Caco-2 (cell line): ENCODE data around the gene OLFM2. TPM values are rescaled to one million over a fixed set of nuclear protein-coding genes. Genes with fewer than 3 reads are reported as not detected.

ENCODE experiments used
- BruUV-seq: library from RNA; stranded (reverse); fragments of 400-500 nt; replicated peaks from 2 replicates; lab custom pipeline; 2021; lab: Mats Ljungman, UMichigan
- CTCF ChIA-PET: fragments of 300-600 bp; sonication (Branson Sonifier 250); formaldehyde crosslinking; loops from one replicate; lab custom pipeline; 2022; ENCODE audit warnings: antibody characterized with exemption; lab: Charles Lee
- POLR2A ChIA-PET: fragments of 300-600 bp; sonication (Branson Sonifier 250); formaldehyde crosslinking; loops from one replicate; lab custom pipeline; 2022; ENCODE audit warnings: antibody characterized with exemption; lab: Charles Lee
- DNase-seq, 2 experiments: peaks; one replicate each; pipeline versions ENCODE4 v3.0.0 to v3.0.0-alpha.2; 2020 to 2022
- H3K27me3 ChIP-seq: replicated peaks from 2 replicates; pipeline ENCODE4 v1.6.0; 2011; ENCODE audit warnings: low read length; ENCODE audit not compliant: control insufficient read depth, insufficient read depth
- H3K36me3 ChIP-seq: 2 replicates; pipeline ENCODE4 v1.5.1; 2011; ENCODE audit warnings: low read length; ENCODE audit not compliant: control insufficient read depth, insufficient read depth
- H3K4me1 ChIP-seq: fragments of 250-450 bp; sonication (Bioruptor Pico); 2 replicates; pipeline ENCODE4 v1.5.1; 2020; ENCODE audit warnings: mild to moderate bottlenecking
- H3K4me3 ChIP-seq: 2 replicates; pipeline ENCODE4 v1.5.1; 2011; ENCODE audit warnings: low read depth, mild to moderate bottlenecking, control low read depth, low read length
- H3K9me3 ChIP-seq: fragments of 250-450 bp; sonication (Bioruptor Pico); 2 replicates; pipeline ENCODE4 v1.5.1; 2020; ENCODE audit warnings: mild to moderate bottlenecking, moderate library complexity
- H3K27ac Mint-ChIP-seq: one replicate; pipeline ENCODE4 v1.8.0; 2022; ENCODE audit warnings: mixed read lengths; ENCODE audit not compliant: unreplicated experiment
- H3K27me3 Mint-ChIP-seq: one replicate; pipeline ENCODE4 v1.8.0; 2022; ENCODE audit warnings: mixed read lengths; ENCODE audit not compliant: insufficient read depth, unreplicated experiment
- H3K36me3 Mint-ChIP-seq: one replicate; pipeline ENCODE4 v1.8.0; 2022; ENCODE audit warnings: mild to moderate bottlenecking, mixed read lengths; ENCODE audit not compliant: insufficient read depth, unreplicated experiment
- H3K4me1 Mint-ChIP-seq: one replicate; pipeline ENCODE4 v1.8.0; 2022; ENCODE audit warnings: low read depth, mixed read lengths; ENCODE audit not compliant: unreplicated experiment
- H3K4me3 Mint-ChIP-seq: one replicate; pipeline ENCODE4 v1.8.0; 2022; ENCODE audit warnings: mild to moderate bottlenecking, moderate library complexity, mixed read lengths; ENCODE audit not compliant: unreplicated experiment
- H3K9me3 Mint-ChIP-seq: one replicate; pipeline ENCODE4 v1.8.0; 2022; ENCODE audit warnings: mixed read lengths; ENCODE audit not compliant: unreplicated experiment
- CTCF ChIP-seq, 2 experiments: fragments of 200-600 bp in 1 of 2; IDR thresholded peaks; 1 replicate in 1 of 2; 2 replicates in 1 of 2; pipeline versions ENCODE4 v1.5.1 to v1.8.0; 2011 to 2022; ENCODE audit warnings: antibody characterized with exemption in 1 of 2, control low read depth in 1 of 2, inconsistent platforms in 1 of 2, low read depth in 1 of 2, low read length in 1 of 2, mild to moderate bottlenecking in 1 of 2, moderate library complexity in 1 of 2; ENCODE audit not compliant: insufficient read depth in 1 of 2, severe bottlenecking in 1 of 2, unreplicated experiment in 1 of 2
- intact Hi-C: fragments of 100-400 bp; cut with micrococcal nuclease; formaldehyde crosslinking; loops from one replicate; pipeline ENCODE4 v1.10.0; 2022; ENCODE audit not compliant: unreplicated experiment
- total RNA-seq: library from RNA; stranded (reverse); gene quantifications from 2 replicates; pipeline ENCODE4 v1.2.3, GENCODE V29; 2022

The OLFM2 gene
- total RNA-seq, 1 experiment from 2014 or later, result 0.34 TPM

- CTCF ChIA-PET, result no interaction called here
- Mint-ChIP-seq H3K4me3 (no peak overlapping the region), H3K9me3 (no peaks in the 10 kb centered on the region), H3K27ac (no peak overlapping the region), H3K36me3 (no peaks in the 10 kb centered on the region), H3K27me3 (peaks cover 4% of the 10 kb centered on the region), H3K4me1 (no peaks in the 10 kb centered on the region)
- TF ChIP-seq CTCF (IDR thresholded peaks at IDR 0.05; ENCODE audit: insufficient read depth in 1 of 2, low read depth in 1 of 2, low read length in 1 of 2, severe bottlenecking in 1 of 2, unreplicated experiment in 1 of 2), result no peak
- BruUV-seq, result no TSS peak
- no peak overlapping the region for H3K4me3 ChIP-seq
- no peaks in the 10 kb centered on the region for H3K27me3 ChIP-seq
- POLR2A ChIA-PET, result no interaction called here
- DNase-seq, result no peak
- no peaks in the 10 kb centered on the region for H3K4me1 ChIP-seq
- H3K9me3 ChIP-seq, result no peaks in the 10 kb centered on the region
- intact Hi-C loops, result no loop called here
- no peaks in the 10 kb centered on the region for H3K36me3 ChIP-seq
These were observed 22.1 kb upstream of the OLFM2 start for GRCh38 chr19:9958379-9958821.

GRCh38 chr19:9956956-9957355, 20.6 kb upstream of the OLFM2 start:
- H3K36me3 ChIP-seq, result no peaks in the 10 kb centered on the region
- BruUV-seq, result no TSS peak
- H3K4me3 ChIP-seq, result no peak overlapping the region
- ChIA-PET POLR2A (no interaction called here), CTCF (interaction anchor here (0.7 kb wide), 1 partner anchor 105 kb away, joined by 3 read pairs; no protein-coding TSS in a partner anchor)
- H3K9me3 ChIP-seq, result no peaks in the 10 kb centered on the region
- no peak overlapping the region for H3K4me3 Mint-ChIP-seq
- intact Hi-C loops, result no loop called here
- no peaks in the 10 kb centered on the region for H3K9me3 Mint-ChIP-seq
- H3K27me3 ChIP-seq, result no peaks in the 10 kb centered on the region
- TF ChIP-seq CTCF (IDR thresholded peaks at IDR 0.05; ENCODE audit: insufficient read depth in 1 of 2, low read depth in 1 of 2, low read length in 1 of 2, severe bottlenecking in 1 of 2, unreplicated experiment in 1 of 2), result no peak
- no peaks in the 10 kb centered on the region for H3K4me1 ChIP-seq
- no peak overlapping the region for H3K27ac Mint-ChIP-seq
- H3K27me3 Mint-ChIP-seq, result no peaks in the 10 kb centered on the region
- no peaks in the 10 kb centered on the region for H3K4me1 Mint-ChIP-seq
- DNase-seq, result no peak
- H3K36me3 Mint-ChIP-seq, result no peaks in the 10 kb centered on the region

GRCh38 chr19:9953802-9954542, 17.7 kb upstream of the OLFM2 start:
- no peak for DNase-seq
- Histone ChIP-seq H3K4me3 (no peak overlapping the region), H3K9me3 (no peaks in the 10 kb centered on the region), H3K4me1 (no peaks in the 10 kb centered on the region), H3K36me3 (no peaks in the 10 kb centered on the region), H3K27me3 (no peaks in the 10 kb centered on the region)
- no TSS peak for BruUV-seq
- H3K27me3 Mint-ChIP-seq, result no peaks in the 10 kb centered on the region
- H3K4me1 Mint-ChIP-seq, result no peaks in the 10 kb centered on the region
- TF ChIP-seq CTCF (IDR thresholded peaks at IDR 0.05; ENCODE audit: insufficient read depth in 1 of 2, low read depth in 1 of 2, low read length in 1 of 2, severe bottlenecking in 1 of 2, unreplicated experiment in 1 of 2), result no peak
- no peaks in the 10 kb centered on the region for H3K9me3 Mint-ChIP-seq
- intact Hi-C loops, result no loop called here
- CTCF ChIA-PET, result no interaction called here
- no peak overlapping the region for H3K4me3 Mint-ChIP-seq
- POLR2A ChIA-PET, result no interaction called here
- no peaks in the 10 kb centered on the region for H3K36me3 Mint-ChIP-seq
- no peak overlapping the region for H3K27ac Mint-ChIP-seq
